Trophoblast cell (in vitro differentiated cells and primary cell): Measurements from ENCODE around the gene TCEA2.

ENCODE experiments used
- DNase-seq, 2 donors: peaks; one replicate each; pipeline ENCODE4 v3.0.0-alpha.2; 2016
- H2AFZ ChIP-seq: 2 replicates; pipeline ENCODE4 v1.6.1; 2013; ENCODE audit warnings: low read length, moderate library complexity, mild to moderate bottlenecking; ENCODE audit not compliant: insufficient read depth, poor library complexity
- H2AK5ac ChIP-seq: 2 replicates; pipeline ENCODE4 v1.6.1; 2013; ENCODE audit warnings: mild to moderate bottlenecking, low read length
- H2BK120ac ChIP-seq: 2 replicates; pipeline ENCODE4 v1.6.1; 2013; ENCODE audit warnings: low read length, mild to moderate bottlenecking, moderate library complexity; ENCODE audit not compliant: insufficient read depth, poor library complexity
- H2BK12ac ChIP-seq: 2 replicates; pipeline ENCODE4 v1.6.1; 2013; ENCODE audit warnings: mild to moderate bottlenecking, low read length, moderate library complexity
- H2BK5ac ChIP-seq: 2 replicates; pipeline ENCODE4 v1.6.1; 2013; ENCODE audit warnings: low read length, low read depth, moderate library complexity, mild to moderate bottlenecking; ENCODE audit not compliant: poor library complexity
- H3K14ac ChIP-seq: 2 replicates; pipeline ENCODE4 v1.6.1; 2013; ENCODE audit warnings: mild to moderate bottlenecking, low read length
- H3K18ac ChIP-seq: 2 replicates; pipeline ENCODE4 v1.6.1; 2013; ENCODE audit warnings: mild to moderate bottlenecking, low read length
- H3K23ac ChIP-seq: 2 replicates; pipeline ENCODE4 v1.6.1; 2013; ENCODE audit warnings: low read length
- H3K27ac ChIP-seq: 2 replicates; pipeline ENCODE4 v1.5.1; 2013; ENCODE audit warnings: low read depth, mild to moderate bottlenecking, inconsistent platforms, low read length, moderate library complexity
- H3K27me3 ChIP-seq: 2 replicates; pipeline ENCODE4 v1.6.1; 2013; ENCODE audit warnings: inconsistent platforms, mild to moderate bottlenecking, low read length, moderate library complexity; ENCODE audit not compliant: insufficient read depth
- H3K36me3 ChIP-seq, 2 experiments: 1 replicate in 1 of 2; 2 replicates in 1 of 2; pipeline ENCODE4 v1.6.1; 2013; ENCODE audit warnings: low read length in 2 of 2, mild to moderate bottlenecking in 2 of 2, moderate library complexity in 1 of 2; ENCODE audit not compliant: insufficient read depth in 2 of 2, control insufficient read depth in 1 of 2
- H3K4ac ChIP-seq: 2 replicates; pipeline ENCODE4 v1.6.1; 2013; ENCODE audit warnings: low read depth, mild to moderate bottlenecking, low read length, moderate library complexity
- H3K4me1 ChIP-seq, 2 experiments: 1 replicate in 1 of 2; 2 replicates in 1 of 2; pipeline ENCODE4 v1.6.1; 2013; ENCODE audit warnings: low read length in 2 of 2, mild to moderate bottlenecking in 2 of 2, moderate library complexity in 1 of 2; ENCODE audit not compliant: insufficient read depth in 2 of 2, control insufficient read depth in 1 of 2
- H3K4me2 ChIP-seq: 2 replicates; pipeline ENCODE4 v1.6.1; 2013; ENCODE audit warnings: inconsistent platforms, mild to moderate bottlenecking, low read length, moderate library complexity
- H3K4me3 ChIP-seq: 2 replicates; pipeline ENCODE4 v1.5.1; 2013; ENCODE audit warnings: mild to moderate bottlenecking, low read depth, low read length, inconsistent platforms
- H3K79me1 ChIP-seq: one replicate; pipeline ENCODE4 v1.6.1; 2013; ENCODE audit warnings: low read length
- H3K79me2 ChIP-seq: 2 replicates; pipeline ENCODE4 v1.6.1; 2013; ENCODE audit warnings: low read length, mild to moderate bottlenecking; ENCODE audit not compliant: control insufficient read depth, insufficient read depth, poor library complexity
- H3K9ac ChIP-seq: 2 replicates; pipeline ENCODE4 v1.6.1; 2013; ENCODE audit warnings: mild to moderate bottlenecking, low read length
- H3K9me3 ChIP-seq: 2 replicates; pipeline ENCODE4 v1.6.1; 2013; ENCODE audit warnings: low read depth, mild to moderate bottlenecking, control low read depth, inconsistent platforms, low read length; ENCODE audit not compliant: insufficient read depth
- H4K12ac ChIP-seq: 2 replicates; pipeline ENCODE4 v1.6.1; 2013; ENCODE audit warnings: low read depth, mild to moderate bottlenecking, low read length, moderate library complexity
- H4K8ac ChIP-seq: 2 replicates; pipeline ENCODE4 v1.6.1; 2013; ENCODE audit warnings: low read depth, mild to moderate bottlenecking, low read length, moderate library complexity
- H4K91ac ChIP-seq: one replicate; pipeline ENCODE4 v1.6.1; 2013; ENCODE audit warnings: low read depth, mild to moderate bottlenecking, low read length, moderate library complexity
- WGBS: extraction: QIAGEN DNeasy Blood & Tissue Kit; methylation state at CpG from one replicate; pipeline ENCODE4 v1.1.7; 2013; ENCODE audit warnings: missing lambda C conversion rate; ENCODE audit not compliant: insufficient read length, insufficient coverage; ENCODE audit errors: extremely low coverage; 5-methylcytosine and 5-hydroxymethylcytosine counted together

Gene TCEA2

DNA sequence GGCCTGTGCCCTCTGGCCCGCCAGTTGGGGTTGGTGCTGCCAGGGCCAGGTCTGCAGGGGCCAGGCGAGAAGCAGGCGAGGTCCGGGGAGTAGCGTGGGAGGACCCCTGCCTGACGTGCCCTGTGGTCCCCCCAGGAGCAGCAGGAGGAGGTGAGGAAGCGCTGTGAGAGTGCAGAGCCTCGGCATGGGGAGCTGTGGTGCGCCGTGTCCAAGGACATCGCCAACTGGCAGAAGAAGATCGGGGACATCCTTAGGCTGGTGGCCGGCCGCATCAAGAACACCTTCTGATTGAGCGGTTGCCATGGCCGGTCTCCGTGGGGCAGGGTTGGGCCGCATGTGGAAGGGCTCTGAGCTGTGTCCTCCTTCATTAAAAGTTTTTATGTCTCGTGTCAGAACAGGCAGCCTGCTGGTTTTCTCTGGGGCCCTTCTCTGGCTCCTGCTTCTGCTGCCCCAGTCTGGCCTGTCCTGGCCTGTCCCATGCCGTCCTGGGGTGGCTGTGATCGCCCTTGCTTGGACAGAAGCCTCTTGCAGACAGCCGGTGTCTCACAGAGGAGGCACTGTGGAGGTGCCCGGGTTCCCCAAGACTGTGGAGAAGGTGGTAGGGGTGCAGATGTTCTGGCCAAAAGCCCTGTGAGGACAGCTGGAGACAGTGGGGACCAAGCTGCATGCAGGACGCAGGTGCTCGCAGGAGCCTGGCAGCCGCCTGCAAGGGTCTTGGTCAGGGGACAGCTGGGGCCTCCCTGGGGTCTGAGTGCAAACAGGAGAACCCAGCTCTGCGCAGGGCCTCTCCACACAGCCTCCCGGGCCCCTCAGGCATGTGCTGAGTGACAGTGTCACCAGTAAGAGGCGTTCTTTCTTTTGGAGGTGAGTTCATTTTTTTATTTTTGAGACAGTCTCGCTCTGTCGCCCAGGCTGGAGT lies 30.0 kb upstream of the TCEA2 start:
- WGBS: no CpG with 5 or more reads among the region's 31 CpGs
- no peak overlapping the region for H2BK5ac ChIP-seq
- no peaks in the 10 kb centered on the region for H3K9me3 ChIP-seq

DNA sequence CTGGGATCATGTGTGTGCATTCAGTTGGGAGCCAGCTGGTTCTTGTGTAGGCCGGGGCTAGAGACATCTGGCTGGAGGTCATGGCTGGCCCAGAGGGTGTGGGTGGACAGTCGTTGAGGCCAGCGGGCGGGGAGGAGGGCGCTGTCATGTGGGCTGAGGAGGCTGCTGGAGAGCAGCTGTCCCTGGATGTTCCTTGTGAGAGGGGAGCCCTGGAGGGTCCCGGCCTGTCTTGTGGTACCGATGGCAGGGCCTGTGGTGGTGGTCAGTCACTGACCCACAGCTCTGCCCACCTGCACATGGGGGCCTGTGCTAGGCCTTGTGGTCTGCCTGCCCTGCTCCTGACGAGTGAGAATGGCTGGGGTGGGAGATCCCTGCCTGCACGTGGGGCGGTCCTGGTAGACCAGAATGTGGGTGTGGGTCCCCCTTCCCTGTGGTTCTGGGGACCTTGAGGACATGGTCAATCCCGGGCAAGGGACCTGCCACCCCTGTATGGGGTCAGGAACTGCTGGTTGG lies 29.0 kb upstream of the TCEA2 start:
- WGBS: no CpG with 5 or more reads among the region's 11 CpGs

More for the DNA sequence above, 30.0 kb upstream of the TCEA2 start:
- Histone ChIP-seq H3K18ac (no peak overlapping the region), H2BK120ac (no peak overlapping the region), H2AFZ (no peak overlapping the region), H3K9ac (no peak overlapping the region), H4K8ac (no peak overlapping the region), H3K79me1 (peaks cover 4% of the 10 kb centered on the region), H4K12ac (no peak overlapping the region), H3K27ac (no peak overlapping the region), H3K27me3 (no peaks in the 10 kb centered on the region), H3K4ac (no peak overlapping the region), H3K4me1 (peaks cover 29 to 31% of the 10 kb centered on the region in 2 experiments), H3K14ac (no peak overlapping the region), H2BK12ac (no peak overlapping the region), H3K4me3 (no peak overlapping the region), H4K91ac (no peak overlapping the region), H3K36me3 (peaks cover 54% of the 10 kb centered on the region in 2 experiments), H3K23ac (no peak overlapping the region), H3K79me2 (peaks cover 1% of the 10 kb centered on the region), H3K4me2 (no peak overlapping the region), H2AK5ac (no peak overlapping the region)
- DNase-seq: no peak

DNA sequence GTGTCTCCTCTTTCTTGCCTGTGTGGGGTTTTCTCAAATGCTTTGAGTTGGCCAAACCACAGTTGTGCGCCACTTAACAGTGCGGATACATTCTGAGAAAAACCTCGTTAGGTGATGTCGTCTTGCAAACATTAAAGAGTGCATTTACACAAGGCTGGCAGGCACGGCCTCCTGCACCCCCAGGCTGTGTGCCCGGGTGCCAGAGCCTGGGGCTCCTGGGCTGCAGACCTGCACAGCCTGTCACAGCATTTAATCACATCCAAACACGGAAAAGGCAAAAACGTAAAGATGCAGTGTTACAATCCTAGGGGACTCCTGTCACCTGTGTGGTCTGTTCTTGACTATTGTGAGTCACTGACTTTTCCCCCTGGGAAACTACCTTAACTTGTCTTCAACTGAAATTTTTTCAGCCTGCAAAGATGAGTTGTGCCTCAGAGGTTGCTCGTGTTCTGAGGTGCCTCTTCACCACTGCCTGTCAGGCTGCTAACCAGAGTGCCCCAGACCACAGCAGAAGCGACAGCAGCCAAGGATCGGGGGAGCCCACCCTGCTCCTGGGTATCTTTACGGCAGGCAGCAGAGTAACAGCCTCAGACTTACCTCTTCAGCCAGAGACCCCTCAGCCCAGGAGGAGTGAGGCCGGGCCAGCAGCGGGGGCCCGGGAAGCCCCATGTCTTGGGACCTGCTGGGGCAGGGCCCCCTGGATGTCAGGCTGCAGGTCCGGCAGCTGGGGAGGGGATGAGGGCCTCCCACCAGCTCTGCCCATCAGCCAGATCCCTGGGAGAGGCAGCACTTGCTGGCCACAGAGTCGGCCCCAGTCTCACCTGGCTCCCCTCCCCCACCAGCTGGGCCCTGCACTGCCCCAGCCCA lies 27.7 kb upstream of the TCEA2 start:
- Histone ChIP-seq H4K91ac (no peak overlapping the region), H3K79me2 (no peaks in the 10 kb centered on the region), H3K23ac (no peak overlapping the region), H3K4me2 (no peak overlapping the region), H3K27me3 (no peaks in the 10 kb centered on the region), H3K18ac (no peak overlapping the region), H2AFZ (no peak overlapping the region), H3K79me1 (peaks cover 4% of the 10 kb centered on the region), H3K9ac (no peak overlapping the region), H3K9me3 (no peaks in the 10 kb centered on the region), H2BK120ac (no peak overlapping the region), H3K14ac (no peak overlapping the region), H2BK12ac (no peak overlapping the region), H4K12ac (no peak overlapping the region), H3K36me3 (peaks cover 32 to 37% of the 10 kb centered on the region in 2 experiments), H3K4me3 (no peak overlapping the region), H2AK5ac (no peak overlapping the region), H2BK5ac (no peak overlapping the region), H3K27ac (no peak overlapping the region), H3K4ac (no peak overlapping the region), H4K8ac (no peak overlapping the region), H3K4me1 (peaks cover 26 to 29% of the 10 kb centered on the region in 2 experiments)
- no peak for DNase-seq
- no CpG with 5 or more reads among the region's 17 CpGs for WGBS

More for the DNA sequence above, 29.0 kb upstream of the TCEA2 start:
- Histone ChIP-seq H3K23ac (no peak overlapping the region), H3K4ac (no peak overlapping the region), H4K91ac (no peak overlapping the region), H3K9ac (no peak overlapping the region), H3K79me2 (no peaks in the 10 kb centered on the region), H3K79me1 (peaks cover 4% of the 10 kb centered on the region), H2BK12ac (no peak overlapping the region), H3K4me1 (peaks cover 26 to 28% of the 10 kb centered on the region in 2 experiments), H3K18ac (no peak overlapping the region), H3K36me3 (peaks cover 45 to 50% of the 10 kb centered on the region in 2 experiments), H4K8ac (no peak overlapping the region), H3K14ac (no peak overlapping the region), H3K4me3 (peak overlapping the region; percentile 7), H2AK5ac (no peak overlapping the region), H2AFZ (no peak overlapping the region), H3K27ac (no peak overlapping the region), H4K12ac (no peak overlapping the region), H3K4me2 (no peak overlapping the region), H2BK120ac (no peak overlapping the region), H3K9me3 (no peaks in the 10 kb centered on the region), H3K27me3 (no peaks in the 10 kb centered on the region), H2BK5ac (no peak overlapping the region)
- DNase-seq: no peak

DNA sequence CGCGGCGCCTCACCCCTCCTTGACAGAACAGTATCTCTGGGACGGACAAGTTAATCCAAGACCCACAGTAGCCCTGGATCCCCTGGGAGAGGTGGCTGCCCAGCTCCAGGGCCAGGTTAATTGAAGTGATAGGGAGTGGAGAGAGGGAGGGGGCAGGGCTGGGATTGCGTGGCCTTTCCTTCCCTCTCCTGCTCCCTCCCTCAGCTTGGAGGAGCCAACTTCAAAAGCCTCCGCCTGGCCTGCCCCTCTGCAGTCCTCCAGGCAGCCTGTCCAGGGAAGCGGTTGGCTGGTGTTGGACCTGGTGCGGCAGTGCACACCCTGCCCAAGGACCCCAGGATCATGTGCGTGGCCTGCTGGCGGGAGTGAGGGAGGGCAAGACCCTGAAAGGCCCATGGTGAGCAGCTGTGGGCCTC lies 27.1 kb upstream of the TCEA2 start, which contains the start of gene C20orf204:
Gene C20orf204, plus strand, starts transcription at position 250 of the 413 bp plus-strand sequence. Its CDS starts 142 bp downstream, at position 392.
- H3K79me2 ChIP-seq: no peaks in the 10 kb centered on the region
- H2AK5ac ChIP-seq: peak within 1 kb of the TSS; percentile 12
- no peak within 1 kb of the TSS for H2BK120ac ChIP-seq
- no peak within 1 kb of the TSS for H3K9ac ChIP-seq
- peaks cover 28 to 31% of the 10 kb centered on the region in 2 experiments for H3K36me3 ChIP-seq
- no peak within 1 kb of the TSS for H3K4ac ChIP-seq
- H3K79me1 ChIP-seq: peaks cover 4% of the 10 kb centered on the region
- no peak within 1 kb of the TSS for H2BK5ac ChIP-seq
- H3K27ac ChIP-seq: no peak within 1 kb of the TSS
- no peak within 1 kb of the TSS for H4K8ac ChIP-seq
- no peak within 1 kb of the TSS for H4K12ac ChIP-seq
- peaks cover 26 to 29% of the 10 kb centered on the region in 2 experiments for H3K4me1 ChIP-seq
- H3K18ac ChIP-seq: peak within 1 kb of the TSS; percentile 22
- H2AFZ ChIP-seq: no peak within 1 kb of the TSS
- peak within 1 kb of the TSS; percentile 2 for H4K91ac ChIP-seq
- no peak for DNase-seq
- no peaks in the 10 kb centered on the region for H3K9me3 ChIP-seq
- no peak within 1 kb of the TSS for H2BK12ac ChIP-seq
- H3K14ac ChIP-seq: no peak within 1 kb of the TSS
- no CpG with 5 or more reads among the region's 10 CpGs for WGBS
- H3K4me3 ChIP-seq: no peak within 1 kb of the TSS
- no peak within 1 kb of the TSS for H3K4me2 ChIP-seq
- H3K23ac ChIP-seq: no peak within 1 kb of the TSS
- no peaks in the 10 kb centered on the region for H3K27me3 ChIP-seq
